GM21737 (cell line): ENCODE measurements around the gene UFC1.

Source experiments
- ATAC-seq: cut with Tn5 transposase; IDR thresholded peaks from one replicate; pipeline ENCODE4 v1.9.1; 2021; ENCODE audit warnings: mild to moderate bottlenecking, moderate library complexity; ENCODE audit not compliant: unreplicated experiment

UFC1 gene

DNA sequence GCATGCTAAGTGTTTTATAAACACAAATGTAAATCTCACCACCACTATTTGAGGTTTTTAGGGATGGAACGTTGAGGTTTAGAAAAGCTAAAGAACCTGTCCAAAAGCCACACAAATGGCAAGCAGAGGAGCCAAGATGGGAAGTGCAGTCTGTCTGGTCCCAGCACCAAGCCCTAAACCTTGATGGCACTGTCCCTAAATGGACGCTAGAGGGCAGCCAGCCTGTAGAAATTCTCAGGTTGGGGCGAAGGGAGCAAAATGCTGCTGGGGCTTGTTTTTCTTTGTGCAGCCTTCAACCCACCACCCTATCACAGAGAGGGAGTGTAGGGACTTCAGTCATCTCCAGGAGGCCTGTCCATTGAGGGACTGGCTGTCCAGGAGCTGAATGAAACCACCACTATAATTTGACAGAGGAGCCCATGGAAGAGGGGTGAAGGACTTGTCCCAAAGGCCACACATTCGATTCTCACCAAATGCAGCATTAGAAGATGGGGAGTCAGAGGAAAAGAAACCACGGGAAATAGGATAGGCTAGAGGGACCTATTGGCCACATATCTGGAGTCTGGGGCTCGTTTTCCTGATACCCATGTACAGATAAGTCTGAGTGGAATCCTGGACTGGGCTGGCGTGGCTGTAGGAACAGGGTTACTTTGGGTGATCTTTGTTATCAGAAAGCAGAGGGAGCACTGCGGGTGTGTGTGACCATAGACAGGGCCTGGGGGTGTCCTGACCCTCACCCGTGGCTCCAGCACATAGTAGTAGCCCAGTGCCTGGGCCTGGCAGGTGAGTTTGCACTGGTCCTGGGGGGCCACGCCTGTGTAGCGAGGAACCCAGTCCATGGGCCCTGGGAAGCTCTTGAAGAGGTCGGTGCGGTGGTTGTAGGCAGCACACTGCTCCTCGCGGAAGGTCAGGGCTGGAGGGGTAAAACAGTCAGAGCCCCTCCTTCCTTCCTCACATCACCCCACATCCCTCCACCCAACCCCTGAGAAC, 39.0 kb downstream of the UFC1 start:
- no peak for ATAC-seq

DNA sequence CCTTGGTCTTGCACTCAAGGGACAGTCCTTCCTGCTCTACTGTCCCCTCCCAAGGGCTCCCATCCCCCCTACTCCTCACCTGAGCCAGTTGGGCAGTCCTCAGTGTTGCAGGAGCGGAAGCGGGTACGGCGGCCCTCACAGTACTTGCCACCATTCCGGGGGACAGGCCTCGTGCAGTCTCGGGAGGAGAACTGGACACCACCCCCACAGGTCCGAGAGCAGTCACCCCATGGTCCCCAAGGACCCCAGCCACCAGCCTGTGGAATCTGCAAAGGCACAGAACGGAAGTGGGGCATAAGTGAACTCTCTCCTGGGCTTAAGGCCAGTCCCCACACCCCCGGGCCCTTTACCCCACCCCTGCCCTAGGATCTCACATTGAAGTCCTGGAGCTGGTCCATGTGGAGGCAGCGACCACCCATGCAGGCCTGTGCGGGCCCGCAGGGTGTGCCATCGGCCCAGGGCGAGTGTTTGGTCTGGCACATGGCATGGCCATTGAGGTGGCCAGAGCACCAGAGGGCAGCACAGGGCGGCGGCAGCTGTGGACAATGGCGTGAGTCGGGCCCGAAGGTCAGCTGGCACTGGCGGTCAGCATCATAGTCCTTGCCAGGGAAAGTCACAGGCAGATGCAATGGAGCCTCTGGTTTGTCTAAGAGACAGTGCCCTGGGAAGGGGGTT, 39.9 kb downstream of the UFC1 start:
- no peak for ATAC-seq

DNA sequence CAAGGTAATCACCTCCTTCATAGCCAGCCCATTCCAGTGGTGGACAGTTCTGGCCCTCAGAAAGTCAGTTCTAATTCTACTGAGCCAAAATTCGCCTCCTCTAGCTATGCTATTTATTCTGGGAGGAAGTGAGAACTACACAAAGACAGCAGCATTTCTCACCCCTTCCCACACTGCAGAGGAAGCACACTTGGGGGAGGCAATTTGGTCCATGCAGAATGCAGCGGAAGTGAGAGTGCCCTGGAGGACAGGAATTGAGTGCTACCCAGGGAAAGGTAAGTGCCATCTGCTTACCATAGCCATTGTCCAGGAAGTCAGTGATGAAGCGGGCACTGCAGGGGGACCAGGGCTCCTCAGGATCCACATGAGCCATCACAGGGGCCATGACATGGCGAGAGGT, 41.4 kb downstream of the UFC1 start:
- no peak for ATAC-seq

DNA sequence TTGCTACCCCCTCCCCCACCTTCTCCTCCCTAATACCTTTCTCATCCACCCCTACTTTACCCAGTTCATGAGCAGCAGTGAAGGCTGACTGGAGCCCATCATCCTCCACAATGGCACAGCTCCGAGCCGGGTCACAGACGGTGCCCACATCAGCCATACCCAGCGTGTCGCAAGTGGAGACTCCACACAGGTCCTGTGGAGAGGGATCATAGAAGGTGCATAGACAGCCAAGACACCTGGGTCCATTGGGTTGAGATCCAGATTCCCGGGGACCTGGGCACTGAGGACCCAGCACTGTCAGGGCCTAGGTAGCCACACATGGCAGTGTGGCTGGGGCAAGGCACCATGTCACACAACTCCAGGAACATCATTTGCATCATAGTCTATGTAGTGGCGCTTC, 42.3 kb downstream of the UFC1 start:
- no peak for ATAC-seq

DNA sequence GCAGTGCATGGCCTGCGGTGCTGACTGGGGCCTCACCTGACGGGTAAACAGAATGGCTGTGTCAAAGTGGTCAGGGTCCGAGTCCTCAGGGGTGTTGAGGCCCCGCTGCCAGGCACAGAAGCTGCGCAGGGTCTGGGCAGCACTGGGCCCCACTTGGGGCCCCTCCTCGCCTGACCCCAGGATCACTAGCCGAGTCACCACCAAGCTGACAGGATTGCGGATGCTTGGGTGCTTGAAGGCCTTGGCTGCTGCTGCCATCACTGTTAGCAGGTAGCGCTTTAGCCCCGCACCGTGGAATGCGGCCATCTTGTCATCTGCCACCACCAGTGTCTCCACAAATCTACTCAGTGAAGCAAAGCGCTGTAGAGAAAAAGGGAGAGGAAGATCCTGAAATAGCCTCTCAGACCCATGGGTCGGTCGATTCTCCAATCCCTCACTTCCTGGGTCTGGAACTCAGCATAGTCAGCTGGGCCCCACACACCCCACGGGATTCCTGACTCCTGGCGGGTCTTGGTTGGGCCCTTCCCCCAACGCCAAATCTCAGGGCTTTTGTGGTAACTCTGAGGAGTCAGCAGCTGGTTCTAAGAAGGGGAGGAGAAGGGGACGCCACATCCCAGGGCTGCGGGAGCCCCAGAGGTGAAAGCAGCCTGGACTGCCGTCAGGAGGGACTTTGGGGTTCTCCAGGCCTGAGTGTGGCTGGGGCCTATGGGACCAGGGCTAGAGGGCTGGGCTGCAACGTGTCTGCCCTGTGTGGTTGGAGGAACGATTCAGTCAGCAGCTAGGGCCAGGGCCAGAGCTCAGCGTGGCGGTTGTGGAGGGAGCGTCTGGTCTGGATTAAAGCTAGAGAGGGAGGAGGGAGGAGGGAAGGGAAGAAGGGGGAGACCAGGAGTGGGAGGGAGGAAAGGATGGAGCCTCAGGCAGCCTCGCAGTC, 43.0 kb downstream of the UFC1 start:
- ATAC-seq: no peak

DNA sequence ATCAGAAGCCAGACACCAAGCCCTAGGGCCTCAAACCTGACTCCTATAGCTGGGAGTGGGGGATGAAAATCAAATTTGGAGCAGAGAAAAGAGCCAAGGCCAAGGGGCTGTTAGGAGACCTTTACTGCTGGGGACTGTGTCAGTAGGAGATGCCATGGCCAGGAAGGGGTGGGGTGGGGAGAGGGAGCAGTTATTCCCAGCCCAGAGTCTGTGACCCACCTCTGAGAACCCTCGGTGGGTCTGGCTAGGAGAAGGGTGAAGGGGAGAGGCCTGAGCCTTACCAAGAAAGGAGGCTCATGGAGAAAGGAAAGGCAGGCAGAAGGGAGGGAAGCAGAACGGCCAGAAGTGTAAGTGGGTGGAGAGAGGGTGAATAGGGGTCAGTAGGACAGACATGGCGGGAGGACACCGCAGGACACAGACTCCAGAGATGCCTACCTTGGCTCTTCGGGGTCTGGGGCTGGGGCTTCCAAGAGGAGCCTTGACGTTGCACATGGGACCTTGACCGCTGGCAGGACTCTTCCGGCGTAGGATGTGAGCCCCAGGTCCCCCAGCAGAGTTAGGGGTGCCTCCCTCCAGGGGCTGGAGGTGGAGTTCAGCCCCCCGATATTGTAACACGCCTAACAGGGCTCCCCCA, 43.9 kb downstream of the UFC1 start:
- ATAC-seq: no peak

DNA sequence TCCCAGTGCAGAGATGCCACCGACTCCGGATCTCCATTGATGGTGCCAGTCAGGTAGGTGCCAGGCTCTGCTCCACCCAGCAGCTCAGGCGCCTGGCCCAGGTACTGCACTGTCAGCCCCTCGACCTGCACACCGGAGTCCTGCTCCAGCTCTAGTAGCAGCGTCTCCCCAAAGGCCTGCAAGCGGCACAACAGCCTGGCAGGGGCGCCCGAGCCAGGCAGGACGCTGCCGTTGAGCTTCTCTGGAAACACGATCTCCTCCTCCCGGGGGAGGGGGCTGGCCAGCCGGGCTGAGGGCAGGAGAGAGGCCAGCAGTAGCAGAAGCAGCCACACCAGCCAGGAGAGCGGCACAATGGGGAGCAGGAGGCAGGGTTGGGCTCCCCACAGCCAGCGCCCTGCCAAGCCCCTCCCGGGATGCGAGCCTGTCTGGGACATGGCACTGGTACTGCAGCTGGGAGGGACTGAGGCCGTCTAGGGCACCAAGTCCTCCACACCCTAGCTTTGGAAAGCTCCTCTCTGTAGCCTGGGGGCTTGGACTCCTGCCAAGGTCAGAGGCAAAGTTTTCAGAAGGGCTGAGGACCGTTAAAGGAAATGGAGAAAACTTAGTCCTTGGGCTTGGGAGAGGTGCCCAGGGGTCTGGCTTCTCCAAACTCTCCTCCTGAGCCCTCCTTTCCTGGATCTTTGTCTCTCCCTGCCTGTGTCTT, 44.6 kb downstream of the UFC1 start:
- ATAC-seq: no peak

DNA sequence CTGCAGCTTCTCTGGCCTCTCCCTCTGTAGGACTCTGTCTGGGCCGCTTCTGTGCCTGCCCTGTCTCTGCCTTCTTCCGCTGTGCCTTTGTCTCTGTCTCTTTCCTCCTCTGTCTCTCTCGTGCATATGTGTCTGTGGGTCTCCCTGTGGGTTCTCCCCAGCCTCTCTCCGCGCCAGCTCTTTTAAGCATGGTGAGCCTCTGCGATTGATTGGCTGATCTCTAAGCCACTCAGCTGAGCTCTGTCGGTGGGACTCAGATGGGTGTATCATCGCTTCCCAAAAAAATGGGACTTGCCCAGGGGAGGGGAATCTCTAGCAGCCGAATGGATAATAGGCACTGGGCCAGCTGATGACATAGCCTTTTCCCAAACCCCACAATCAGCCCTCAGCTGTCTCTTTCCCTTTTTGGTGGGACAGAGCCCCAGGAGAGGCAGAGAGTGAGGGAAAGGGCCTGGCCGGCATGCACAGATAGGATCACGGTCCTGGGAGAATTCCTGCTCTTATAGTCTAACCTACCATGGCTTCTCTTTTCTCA, 45.2 kb downstream of the UFC1 start, which contains the start of gene ADAMTS4:
TSS of gene ADAMTS4 (minus strand) at position 158 of the 535 bp plus-strand sequence. CDS start 427 bp downstream, outside the sequence.
- no peak for ATAC-seq

DNA sequence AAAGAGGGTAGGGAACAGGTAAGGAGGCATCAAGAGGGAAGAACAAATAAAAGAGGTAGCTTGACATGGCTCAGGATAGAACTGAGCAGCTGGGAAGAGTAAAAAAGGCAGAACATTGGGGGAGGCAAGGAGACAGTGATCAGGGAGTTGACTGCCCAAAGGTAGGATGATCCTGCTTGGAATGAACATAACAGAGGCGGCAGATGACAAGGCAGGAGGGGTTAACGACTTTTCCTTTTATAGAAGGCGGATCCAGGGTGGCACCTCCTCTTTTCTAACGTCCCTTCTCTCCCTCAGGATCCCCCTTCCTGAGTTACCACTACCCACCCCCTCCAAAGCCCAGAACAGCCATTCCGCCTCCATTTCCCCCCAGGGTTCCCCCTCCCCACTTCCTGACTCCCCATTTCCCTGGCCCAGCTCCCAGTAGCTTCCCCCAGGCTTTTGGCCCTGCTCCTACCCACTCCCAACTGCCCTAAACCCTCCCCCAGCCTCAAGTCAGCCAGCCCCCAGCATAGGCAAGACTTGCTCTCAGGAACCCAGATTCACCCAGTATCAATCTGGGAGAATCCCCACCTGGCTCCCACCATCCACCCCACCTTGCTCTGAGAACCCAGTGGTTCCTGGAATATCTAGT, 45.8 kb downstream of the UFC1 start:
- no peak for ATAC-seq

DNA sequence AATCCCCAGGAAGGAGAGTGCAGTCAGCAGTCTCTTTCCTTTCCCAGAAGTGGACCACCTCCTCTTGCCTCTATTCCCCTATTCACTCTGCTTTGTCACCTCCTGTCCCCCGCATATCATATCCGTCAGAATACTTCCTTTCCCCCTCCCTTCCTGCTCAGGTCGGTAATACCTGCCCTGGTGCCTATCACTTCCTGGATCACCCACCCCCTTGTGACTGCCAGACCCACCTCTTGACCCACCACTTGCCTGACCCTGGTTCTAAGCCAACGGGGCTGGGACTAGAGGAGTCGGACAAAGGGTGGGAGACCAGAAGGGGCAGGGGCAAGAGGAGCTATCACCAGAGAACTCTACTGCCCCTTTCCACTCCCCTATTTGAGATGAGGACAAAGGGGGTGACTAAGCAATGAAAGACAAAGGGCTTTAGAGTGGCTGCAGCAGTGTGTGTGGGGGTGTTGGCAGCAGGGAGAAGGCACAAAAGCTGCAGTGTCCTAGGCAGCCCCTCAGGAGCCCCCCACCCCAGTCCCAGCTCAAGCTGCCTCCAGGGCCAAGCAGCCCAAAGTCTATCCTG, 46.7 kb downstream of the UFC1 start:
- no peak for ATAC-seq

DNA sequence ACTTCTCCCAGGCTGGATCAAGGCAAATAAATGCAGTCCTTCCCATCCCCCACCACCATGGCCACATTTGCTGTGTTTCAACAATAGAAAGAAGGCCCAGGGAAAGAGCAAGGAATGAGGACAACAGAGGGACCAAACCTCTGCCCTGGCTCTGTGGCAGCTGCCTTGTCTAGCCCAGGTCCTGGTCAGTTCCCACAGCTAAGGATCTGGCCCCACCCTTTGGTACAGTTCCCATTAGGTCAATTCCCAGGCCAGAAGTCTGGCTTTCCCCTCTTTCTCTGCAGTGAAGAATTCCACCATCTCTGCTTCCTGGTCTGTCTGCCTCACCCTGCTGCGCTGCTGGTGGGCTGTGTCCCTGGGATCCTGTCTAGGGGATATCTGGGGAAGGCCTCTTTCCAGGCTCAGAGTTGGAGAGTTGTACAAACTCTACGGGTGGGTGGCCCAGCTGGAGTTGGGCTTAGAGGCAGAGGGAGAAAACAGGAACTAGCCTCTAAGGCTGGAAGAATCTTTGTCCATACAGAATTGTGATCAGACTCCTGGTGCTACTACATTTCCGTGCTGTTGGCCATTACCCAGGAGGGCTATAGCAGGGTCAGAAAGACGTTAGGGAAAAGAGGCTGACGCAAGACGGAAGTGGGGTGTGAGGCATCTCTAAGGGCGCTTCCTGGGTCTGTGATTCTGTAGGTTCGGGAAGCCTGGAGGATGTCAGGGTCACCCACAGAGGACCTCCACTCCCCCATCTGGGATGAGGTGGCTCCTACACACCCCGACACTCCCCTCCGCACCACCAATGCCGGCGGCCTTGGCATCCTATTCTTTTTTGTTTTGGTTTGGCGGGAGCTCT, 47.4 kb downstream of the UFC1 start:
- ATAC-seq: no peak

DNA sequence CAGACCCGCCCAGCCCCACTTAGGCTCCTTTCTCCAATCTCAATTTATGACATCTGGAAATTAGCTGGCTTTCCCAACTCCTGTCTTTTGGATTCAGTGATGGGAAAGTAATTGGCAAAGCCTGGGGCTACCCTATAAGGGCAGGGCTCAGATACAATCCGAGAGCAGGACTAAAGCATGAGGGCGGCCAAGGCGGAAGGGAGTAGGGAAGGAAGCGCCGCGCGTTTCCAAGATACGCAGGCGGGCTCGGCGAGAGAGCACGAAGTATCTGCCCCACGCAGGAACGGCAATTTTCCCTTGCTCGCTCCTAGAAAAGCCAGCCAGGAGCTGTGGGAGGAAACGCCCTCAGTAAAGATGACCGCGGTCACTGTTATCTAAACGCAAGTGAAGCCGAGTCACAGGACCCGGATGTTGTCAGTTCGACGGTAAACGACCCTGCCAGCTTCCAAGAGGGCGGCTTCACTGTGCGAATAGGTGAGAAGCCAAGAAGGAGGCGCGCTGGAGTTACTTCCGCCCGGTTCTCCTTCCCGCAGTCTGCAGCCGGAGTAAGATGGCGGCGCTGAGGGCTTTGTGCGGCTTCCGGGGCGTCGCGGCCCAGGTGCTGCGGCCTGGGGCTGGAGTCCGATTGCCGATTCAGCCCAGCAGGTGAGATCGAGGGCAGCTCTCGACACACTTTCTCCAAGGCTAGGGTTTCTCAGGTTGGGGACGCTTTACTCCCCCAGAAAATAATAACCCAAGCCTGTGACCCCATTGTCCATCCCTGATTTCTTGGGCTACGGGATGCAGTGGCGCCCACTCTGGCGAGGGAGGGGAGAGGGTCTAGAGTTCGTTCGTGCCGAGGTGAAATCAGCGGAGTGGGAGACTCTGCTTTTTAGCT, 48.3 kb downstream of the UFC1 start, which contains the start of gene NDUFS2:
TSS of gene NDUFS2 (plus strand) at position 532 of the 877 bp plus-strand sequence. CDS start at position 551, 19 bp downstream.
- ATAC-seq: peak; percentile 89

DNA sequence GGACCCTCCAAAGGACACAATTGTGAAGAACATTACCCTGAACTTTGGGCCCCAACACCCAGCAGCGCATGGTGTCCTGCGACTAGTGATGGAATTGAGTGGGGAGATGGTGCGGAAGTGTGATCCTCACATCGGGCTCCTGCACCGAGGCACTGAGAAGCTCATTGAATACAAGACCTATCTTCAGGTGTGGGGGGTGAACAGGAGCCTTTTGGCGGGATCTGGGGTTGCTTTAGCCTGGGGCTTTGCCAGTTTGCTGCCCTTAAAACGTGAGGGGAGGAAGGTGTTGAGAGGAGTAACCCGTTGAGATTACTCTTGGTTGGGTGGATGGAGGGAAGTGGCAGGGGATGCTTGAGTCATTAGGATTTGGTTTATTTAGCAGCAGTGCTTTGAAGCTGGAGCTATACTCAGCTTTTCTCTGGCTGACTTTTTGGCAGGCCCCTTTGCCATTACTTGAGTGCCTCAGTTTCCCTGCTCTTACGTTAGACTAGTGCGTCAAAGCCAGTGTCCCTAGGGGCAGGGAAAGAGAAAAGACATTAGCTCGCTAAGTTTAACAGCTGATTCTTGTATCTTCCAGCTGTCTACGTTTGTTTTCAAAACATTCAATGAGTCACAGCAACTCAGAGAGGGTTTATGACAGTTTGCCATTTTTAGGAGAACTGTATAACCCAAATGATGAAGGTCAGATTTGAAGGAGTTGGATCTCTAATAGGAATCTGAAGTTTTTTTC, 52.8 kb downstream of the UFC1 start:
- ATAC-seq: no peak

DNA sequence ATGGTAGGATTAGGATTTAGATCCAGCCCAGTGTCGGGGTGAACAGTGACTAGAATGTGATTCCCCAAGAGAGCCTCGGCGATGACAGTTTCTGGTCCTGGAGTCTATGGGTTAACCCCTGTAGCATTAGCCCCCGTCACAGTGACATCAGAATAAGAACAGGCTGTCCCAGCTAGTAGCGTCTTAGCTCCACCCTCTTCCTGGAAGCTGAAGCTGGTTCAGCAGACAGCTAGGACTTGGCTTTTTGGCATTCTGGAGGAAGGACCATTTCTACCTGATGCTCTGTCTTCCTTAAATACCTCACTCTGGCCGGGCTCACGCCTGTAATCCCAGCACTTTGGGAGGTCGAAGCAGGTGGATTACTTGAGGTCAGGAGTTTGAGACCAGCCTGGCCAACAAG, 53.4 kb downstream of the UFC1 start:
- ATAC-seq: no peak
